SJCRH30 (cell line): Measurements from ENCODE around the gene LPCAT4. TPM values are rescaled to one million over a fixed set of nuclear protein-coding genes. Genes with fewer than 3 reads are reported as not detected.
A peak's percentile ranks its signal among the peaks of the same experiment; 100 is the strongest.

Experiments used
- DNase-seq, 2 experiments: peaks; one replicate each; pipeline ENCODE4 v3.0.0-alpha.2; 2015 to 2020
- H3K27ac ChIP-seq: fragments of 250-450 bp; sonication (Bioruptor Pico); 2 replicates; pipeline ENCODE4 v1.5.1; 2020; ENCODE audit warnings: mild to moderate bottlenecking, moderate library complexity
- H3K27me3 ChIP-seq: fragments of 250-450 bp; sonication (Bioruptor Pico); 2 replicates; pipeline ENCODE4 v1.5.1; 2020; ENCODE audit warnings: mild to moderate bottlenecking, moderate library complexity
- H3K36me3 ChIP-seq: fragments of 250-450 bp; sonication (Bioruptor Pico); 2 replicates; pipeline ENCODE4 v1.5.1; 2020; ENCODE audit warnings: mild to moderate bottlenecking, moderate library complexity
- H3K4me1 ChIP-seq: fragments of 250-450 bp; sonication (Bioruptor Pico); 2 replicates; pipeline ENCODE4 v1.5.1; 2020; ENCODE audit warnings: mild to moderate bottlenecking, moderate library complexity
- H3K4me3 ChIP-seq: fragments of 250-450 bp; sonication (Bioruptor Pico); 2 replicates; pipeline ENCODE4 v1.5.1; 2020; ENCODE audit warnings: mild to moderate bottlenecking, moderate library complexity
- H3K9me3 ChIP-seq: fragments of 250-450 bp; sonication (Bioruptor Pico); replicated peaks from 2 replicates; pipeline ENCODE4 v1.5.1; 2020; ENCODE audit warnings: mild to moderate bottlenecking, moderate library complexity
- total RNA-seq: library from RNA; depleted of rRNA; stranded (reverse); fragments of >200 nt; shearing (Covaris generic); gene quantifications from 2 replicates; pipeline ENCODE4 v1.2.3, GENCODE V29; 2014

Gene LPCAT4
- total RNA-seq, 1 experiment from 2014 or later, result 30.7 TPM

DNA sequence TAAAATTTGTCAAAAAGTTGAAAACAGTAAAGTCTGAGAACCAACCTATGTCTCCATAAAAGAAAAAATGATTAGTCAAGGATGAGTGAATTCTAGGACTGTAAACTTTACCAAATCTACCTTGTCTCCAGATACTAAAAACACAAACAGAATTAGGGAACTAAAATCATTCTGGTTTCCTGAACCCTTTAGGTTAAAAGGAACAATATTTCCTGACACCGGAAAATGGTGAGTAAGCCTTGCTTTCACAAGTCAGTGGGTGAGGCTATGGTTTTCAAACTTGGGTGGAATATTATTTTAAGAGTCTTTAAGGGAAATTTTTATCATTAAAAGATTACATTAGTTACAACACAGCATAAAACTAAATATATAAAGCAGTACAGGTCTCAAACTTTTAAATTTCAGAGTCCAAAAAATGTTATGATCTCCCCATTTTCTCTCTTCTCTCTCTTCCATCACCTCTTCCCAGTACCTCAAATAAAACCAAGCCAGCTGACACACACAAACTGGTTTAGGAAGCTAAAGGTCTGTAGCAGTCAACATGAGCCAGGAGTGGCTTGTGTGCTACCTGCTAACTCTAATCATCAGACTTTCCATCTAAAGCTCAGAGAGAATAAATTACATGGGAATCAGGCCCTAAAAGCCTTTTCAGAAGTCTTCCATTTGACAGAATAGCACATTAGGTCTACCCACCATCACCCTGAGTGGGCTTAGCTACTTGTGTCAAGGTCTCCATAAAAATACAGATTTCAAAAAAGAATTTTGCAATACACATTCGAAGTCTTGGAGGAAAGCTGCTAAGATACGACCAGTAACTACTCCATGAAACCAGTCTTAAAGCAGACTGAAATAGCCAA, 31.6 kb downstream of the LPCAT4 start:
- Histone ChIP-seq H3K27me3 (no peaks in the 10 kb centered on the region), H3K4me3 (no peak overlapping the region), H3K4me1 (no peaks in the 10 kb centered on the region), H3K9me3 (no peaks in the 10 kb centered on the region), H3K27ac (no peak overlapping the region), H3K36me3 (peaks cover 10% of the 10 kb centered on the region)
- DNase-seq, result no peak

- Histone ChIP-seq H3K36me3 (peaks cover 5% of the 10 kb centered on the region), H3K4me1 (no peaks in the 10 kb centered on the region), H3K27me3 (no peaks in the 10 kb centered on the region), H3K9me3 (no peaks in the 10 kb centered on the region), H3K4me3 (no peak overlapping the region), H3K27ac (no peak overlapping the region)
- no peak for DNase-seq
These were observed 32.3 kb downstream of the LPCAT4 start for GRCh38 chr15:34334672-34335071.

- Histone ChIP-seq H3K4me3 (no peak overlapping the region), H3K27me3 (no peaks in the 10 kb centered on the region), H3K36me3 (no peaks in the 10 kb centered on the region), H3K27ac (no peak overlapping the region), H3K4me1 (no peaks in the 10 kb centered on the region), H3K9me3 (no peaks in the 10 kb centered on the region)
- DNase-seq, result no peak
These were observed 34.4 kb downstream of the LPCAT4 start for GRCh38 chr15:34332553-34333120.

GRCh38 chr15:34331809-34332208, 35.2 kb downstream of the LPCAT4 start:
- no peaks in the 10 kb centered on the region for H3K4me1 ChIP-seq

DNA sequence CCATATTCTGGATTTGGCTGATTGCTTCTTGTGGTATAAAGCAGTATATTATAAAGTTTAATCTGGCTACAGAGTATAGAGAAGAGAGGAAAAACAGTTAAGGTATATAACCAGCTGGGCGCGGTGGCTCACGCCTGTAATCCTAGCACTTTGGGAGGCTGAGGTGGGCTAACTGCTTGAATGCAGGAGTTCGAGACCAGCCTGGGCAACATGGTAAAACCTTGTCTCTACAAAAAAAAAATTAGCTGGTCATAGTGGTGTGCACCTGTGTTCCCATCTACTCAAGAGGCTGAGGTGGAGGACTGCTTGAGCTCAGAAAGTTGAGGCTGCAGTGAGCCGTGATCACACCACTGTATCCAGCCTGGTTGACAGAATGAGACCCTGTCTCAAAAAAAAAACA, 36.7 kb downstream of the LPCAT4 start:
- Histone ChIP-seq H3K36me3 (no peaks in the 10 kb centered on the region), H3K4me1 (no peaks in the 10 kb centered on the region), H3K9me3 (no peaks in the 10 kb centered on the region), H3K27me3 (no peaks in the 10 kb centered on the region), H3K27ac (no peak overlapping the region), H3K4me3 (no peak overlapping the region)
- no peak for DNase-seq

More at GRCh38 chr15:34331809-34332208, 35.2 kb downstream of the LPCAT4 start:
- DNase-seq, result no peak
- no peak overlapping the region for H3K27ac ChIP-seq
- H3K9me3 ChIP-seq, result no peaks in the 10 kb centered on the region
- no peaks in the 10 kb centered on the region for H3K36me3 ChIP-seq
- H3K4me3 ChIP-seq, result no peak overlapping the region
- H3K27me3 ChIP-seq, result no peaks in the 10 kb centered on the region

- Histone ChIP-seq H3K36me3 (no peaks in the 10 kb centered on the region), H3K27ac (no peak overlapping the region), H3K27me3 (no peaks in the 10 kb centered on the region), H3K9me3 (no peaks in the 10 kb centered on the region), H3K4me3 (no peak overlapping the region), H3K4me1 (no peaks in the 10 kb centered on the region)
- DNase-seq, result no peak
These were observed 38.0 kb downstream of the LPCAT4 start for GRCh38 chr15:34329006-34329405.

GRCh38 chr15:34327906-34328305, 39.1 kb downstream of the LPCAT4 start:
- Histone ChIP-seq H3K36me3 (no peaks in the 10 kb centered on the region), H3K4me1 (no peaks in the 10 kb centered on the region), H3K4me3 (no peak overlapping the region), H3K9me3 (no peaks in the 10 kb centered on the region), H3K27ac (no peak overlapping the region), H3K27me3 (no peaks in the 10 kb centered on the region)
- no peak for DNase-seq

DNA sequence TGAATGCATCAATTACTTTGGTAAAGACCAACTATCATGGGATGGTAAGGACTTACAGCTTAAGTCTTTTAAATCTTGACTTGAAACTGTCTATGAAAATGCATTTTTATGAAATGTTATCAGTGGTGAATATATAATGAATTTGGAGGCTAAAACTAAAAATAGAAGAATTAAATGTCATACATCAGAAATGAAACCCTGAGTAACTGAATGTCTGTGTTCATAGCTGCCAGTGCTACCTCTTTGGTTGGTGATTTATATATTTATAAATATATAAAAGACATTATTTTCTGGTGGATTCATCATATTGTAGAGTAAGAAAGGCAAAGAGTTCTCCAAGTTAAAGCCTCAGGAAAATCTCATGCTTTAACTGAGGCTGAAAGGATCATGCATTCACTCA, 41.6 kb downstream of the LPCAT4 start:
- DNase-seq, result no peak
- Histone ChIP-seq H3K4me1 (no peaks in the 10 kb centered on the region), H3K36me3 (no peaks in the 10 kb centered on the region), H3K9me3 (no peaks in the 10 kb centered on the region), H3K27me3 (no peaks in the 10 kb centered on the region), H3K27ac (no peak overlapping the region), H3K4me3 (no peak overlapping the region)

- Histone ChIP-seq H3K27ac (no peak overlapping the region), H3K36me3 (no peaks in the 10 kb centered on the region), H3K4me3 (no peak overlapping the region), H3K9me3 (no peaks in the 10 kb centered on the region), H3K27me3 (no peaks in the 10 kb centered on the region), H3K4me1 (no peaks in the 10 kb centered on the region)
- DNase-seq, result no peak
These were observed 42.1 kb downstream of the LPCAT4 start for GRCh38 chr15:34324933-34325332.

GRCh38 chr15:34323217-34323616, 43.8 kb downstream of the LPCAT4 start:
- no peak for DNase-seq

DNA sequence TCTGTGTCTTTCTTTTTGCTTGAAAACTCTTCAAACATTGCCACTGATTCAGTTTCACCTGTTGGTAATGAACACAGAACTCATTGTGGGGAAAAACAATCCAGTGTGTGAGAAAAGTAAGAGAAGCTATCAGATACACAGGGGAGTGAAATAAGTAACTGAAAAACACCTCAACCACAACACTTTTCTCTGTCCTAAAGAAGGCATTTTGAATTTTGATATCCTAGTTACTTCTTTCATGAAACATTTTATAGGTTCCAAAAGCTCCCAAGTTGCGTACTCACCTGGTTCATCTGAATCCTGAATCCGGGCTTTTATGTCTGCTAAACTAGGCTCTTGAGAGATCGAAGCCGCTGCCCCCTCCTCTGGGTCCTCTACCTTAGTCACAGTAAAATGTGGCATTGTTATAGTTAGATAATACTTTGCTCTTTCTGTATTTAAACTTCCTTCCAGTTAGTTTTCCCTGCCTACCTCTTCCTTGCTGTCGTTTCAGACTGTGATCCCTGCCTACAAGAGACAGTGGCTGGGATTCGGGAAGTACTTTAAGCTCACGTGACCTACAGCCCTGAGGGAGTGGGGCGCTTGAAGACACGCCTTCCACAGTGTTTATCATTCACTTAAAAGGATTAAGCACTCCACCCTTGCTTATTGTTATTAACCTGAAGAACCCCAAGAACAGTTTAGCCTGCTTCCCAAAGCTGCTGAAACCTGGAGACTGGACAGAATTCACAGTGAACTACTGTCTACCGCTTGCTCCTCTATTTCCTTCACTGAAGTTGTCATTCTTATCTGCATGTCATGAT, 48.5 kb downstream of the LPCAT4 start:
- H3K27ac ChIP-seq, result no peak overlapping the region
- DNase-seq, result peak; percentile 58 to 75
- H3K4me3 ChIP-seq, result peak overlapping the region; percentile 58
- no peaks in the 10 kb centered on the region; the same call in 1 of the 2 replicates for H3K4me1 ChIP-seq
- no peaks in the 10 kb centered on the region for H3K36me3 ChIP-seq
- no peaks in the 10 kb centered on the region for H3K9me3 ChIP-seq
- H3K27me3 ChIP-seq, result no peaks in the 10 kb centered on the region

More at GRCh38 chr15:34323217-34323616, 43.8 kb downstream of the LPCAT4 start:
- H3K4me1 ChIP-seq, result no peaks in the 10 kb centered on the region
- no peak overlapping the region for H3K4me3 ChIP-seq
- no peaks in the 10 kb centered on the region for H3K36me3 ChIP-seq
- no peaks in the 10 kb centered on the region for H3K9me3 ChIP-seq
- no peaks in the 10 kb centered on the region for H3K27me3 ChIP-seq
- no peak overlapping the region for H3K27ac ChIP-seq

- H3K27ac ChIP-seq, result no peak overlapping the region
- H3K9me3 ChIP-seq, result no peaks in the 10 kb centered on the region
- H3K27me3 ChIP-seq, result no peaks in the 10 kb centered on the region
- H3K36me3 ChIP-seq, result no peaks in the 10 kb centered on the region
- DNase-seq, result no peak
- no peaks in the 10 kb centered on the region; the same call in 1 of the 2 replicates for H3K4me1 ChIP-seq
- no peak overlapping the region for H3K4me3 ChIP-seq
These were observed 52.2 kb downstream of the LPCAT4 start for GRCh38 chr15:34314491-34315490.

DNA sequence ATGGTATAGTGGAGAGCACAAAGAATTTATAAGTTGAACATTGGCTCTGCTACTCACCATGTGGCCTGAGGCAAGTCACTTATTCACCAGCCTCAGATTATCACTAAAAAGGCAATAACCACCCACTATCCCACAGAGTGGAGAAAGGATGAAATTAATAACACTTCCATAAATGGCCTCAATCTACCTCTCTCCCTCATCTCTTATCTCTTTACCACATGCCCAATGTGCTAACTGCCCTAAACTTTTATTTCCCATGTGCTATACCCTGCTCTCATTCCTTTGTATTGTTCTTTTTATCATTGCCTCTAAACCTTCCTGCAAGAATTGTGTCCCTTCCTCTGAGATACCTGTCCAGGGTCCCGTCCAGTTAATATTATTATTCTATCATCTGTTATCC, 55.4 kb downstream of the LPCAT4 start:
- H3K4me3 ChIP-seq, result no peak overlapping the region
- no peaks in the 10 kb centered on the region for H3K27me3 ChIP-seq
- no peaks in the 10 kb centered on the region for H3K9me3 ChIP-seq
- H3K27ac ChIP-seq, result no peak overlapping the region
- no peak for DNase-seq
- H3K36me3 ChIP-seq, result no peaks in the 10 kb centered on the region
- H3K4me1 ChIP-seq, result no peaks in the 10 kb centered on the region
